Measurements from ENCODE around the gene ENG.

- TF ChIP-seq EP300 (IDR thresholded peaks at IDR 0.05) (no peak), CTCF (IDR thresholded peaks at IDR 0.05) (no peak)
Observed at GRCh38 chr9:127886401-127886972, 32.0 kb upstream of the ENG start.

All from stomach (tissue), 4 donors.